Prostate gland (tissue), 2 donors: ENCODE measurements around the gene ODAD2. TPM values are rescaled to one million over a fixed set of nuclear protein-coding genes. Genes with fewer than 3 reads are reported as not detected.

Source experiments
- DNase-seq: peaks from one replicate; pipeline ENCODE4 v3.0.0-alpha.2; 2019; ENCODE audit warnings: low spot score
- H3K27ac ChIP-seq, 2 donors: fragments of 200-600 bp; sonication (generic); 2 replicates each; pipeline ENCODE4 v1.5.1; 2017 to 2019
- H3K27me3 ChIP-seq: fragments of 200-600 bp; sonication (generic); replicated peaks from 2 replicates; pipeline ENCODE4 v1.5.1; 2019; ENCODE audit not compliant: insufficient read depth
- H3K36me3 ChIP-seq, 2 donors: fragments of 200-600 bp; sonication (generic); 1 replicate in 1 of 2; 2 replicates in 1 of 2; pipeline versions ENCODE4 v1.5.1 to v1.8.1; 2017 to 2019
- H3K4me1 ChIP-seq: fragments of 200-600 bp; sonication (generic); replicated peaks from 2 replicates; pipeline ENCODE4 v1.5.1; 2019
- H3K4me3 ChIP-seq, 2 donors: fragments of 200-600 bp; sonication (generic); 2 replicates each; pipeline ENCODE4 v1.5.1; 2017 to 2019
- H3K9me3 ChIP-seq: fragments of 200-600 bp; sonication (generic); 2 replicates; pipeline ENCODE4 v1.5.1; 2017
- CTCF ChIP-seq, 4 experiments: fragments of 200-600 bp in 2 of 4; fragments of 450-650 bp in 2 of 4; sonication (generic) in 2 of 4; IDR thresholded peaks; 1 replicate in 3 of 4; 2 replicates in 1 of 4; pipeline ENCODE4 v1.5.1; 2016 to 2019; ENCODE audit warnings: antibody characterized with exemption in 4 of 4, mild to moderate bottlenecking in 2 of 4, moderate library complexity in 2 of 4
- POLR2A ChIP-seq: fragments of 450-650 bp; IDR thresholded peaks from one replicate; pipeline ENCODE4 v1.6.1; 2016; ENCODE audit warnings: antibody characterized with exemption, mild to moderate bottlenecking
- POLR2AphosphoS5 ChIP-seq: sonication (generic); formaldehyde crosslinking; IDR thresholded peaks from one replicate; pipeline ENCODE4 v1.6.1; 2017; ENCODE audit warnings: antibody characterized with exemption
- WGBS: methylation state at CpG from one replicate; pipeline ENCODE4 v1.1.5; 2018; 5-methylcytosine and 5-hydroxymethylcytosine counted together
- intact Hi-C: fragments of 100-400 bp; cut with DNase I; formaldehyde crosslinking; loops from one replicate; pipeline ENCODE4 v1.14.2; 2022
- total RNA-seq, 2 donors: library from RNA; depleted of rRNA; stranded (reverse); fragments of >200 nt; gene quantifications; one replicate each; pipeline ENCODE4 v1.1.0, GENCODE V29; 2016

The ODAD2 gene
- total RNA-seq, 2 donors from 2014 or later = 1.3 to 6.6 TPM

GRCh38 chr10:27784272-27784671 is 214.6 kb downstream of the ODAD2 start:
- no peaks in the 10 kb centered on the region for H3K9me3 ChIP-seq
- no peaks in the 10 kb centered on the region for H3K36me3 ChIP-seq
- H3K27ac ChIP-seq = no peak overlapping the region
- no peak overlapping the region for H3K4me3 ChIP-seq
- H3K4me1 ChIP-seq = no peaks in the 10 kb centered on the region
- DNase-seq = no peak
- H3K27me3 ChIP-seq = no peaks in the 10 kb centered on the region
- intact Hi-C loops = no loop called here
- TF ChIP-seq CTCF (IDR thresholded peaks at IDR 0.05) (no peak), POLR2AphosphoS5 (no peak), POLR2A (no peak)
- 77% methylated on average over 2 of the region's 2 CpGs for WGBS

- Histone ChIP-seq H3K4me3 (no peak overlapping the region), H3K27me3 (no peaks in the 10 kb centered on the region), H3K36me3 (no peaks in the 10 kb centered on the region), H3K9me3 (no peaks in the 10 kb centered on the region), H3K4me1 (no peaks in the 10 kb centered on the region), H3K27ac (no peak overlapping the region)
- no peak for TF ChIP-seq POLR2A
- no peak for TF ChIP-seq POLR2AphosphoS5
- TF ChIP-seq CTCF (IDR thresholded peaks at IDR 0.05) = no peak
- WGBS = 13% methylated on average over 1 of the region's 1 CpG
- DNase-seq = no peak
- intact Hi-C loops = no loop called here
Measured at GRCh38 chr10:27783660-27784059, 215.2 kb downstream of the ODAD2 start.

GRCh38 chr10:27779462-27780015 is 219.3 kb downstream of the ODAD2 start:
- Histone ChIP-seq H3K36me3 (no peaks in the 10 kb centered on the region), H3K4me1 (no peaks in the 10 kb centered on the region), H3K27ac (no peak overlapping the region), H3K9me3 (no peaks in the 10 kb centered on the region), H3K4me3 (no peak overlapping the region), H3K27me3 (no peaks in the 10 kb centered on the region)
- TF ChIP-seq POLR2AphosphoS5 = no peak
- TF ChIP-seq POLR2A = no peak
- TF ChIP-seq CTCF (IDR thresholded peaks at IDR 0.05) = no peak
- 67% methylated on average over 9 of the region's 9 CpGs for WGBS
- no peak for DNase-seq
- intact Hi-C loops = no loop called here

GRCh38 chr10:27774831-27775230 is 224.0 kb downstream of the ODAD2 start:
- Histone ChIP-seq H3K27me3 (no peaks in the 10 kb centered on the region), H3K9me3 (no peaks in the 10 kb centered on the region), H3K4me3 (no peak overlapping the region), H3K4me1 (no peaks in the 10 kb centered on the region), H3K27ac (no peak overlapping the region), H3K36me3 (no peaks in the 10 kb centered on the region)
- WGBS = 25% methylated on average over 2 of the region's 2 CpGs
- TF ChIP-seq CTCF (IDR thresholded peaks at IDR 0.05) (no peak), POLR2AphosphoS5 (no peak), POLR2A (no peak)
- no peak for DNase-seq
- intact Hi-C loops = no loop called here

GRCh38 chr10:27771231-27771630 is 227.6 kb downstream of the ODAD2 start:
- Histone ChIP-seq H3K36me3 (no peaks in the 10 kb centered on the region), H3K4me3 (no peak overlapping the region), H3K27me3 (no peaks in the 10 kb centered on the region), H3K9me3 (no peaks in the 10 kb centered on the region), H3K4me1 (no peaks in the 10 kb centered on the region), H3K27ac (no peak overlapping the region)
- DNase-seq = no peak
- TF ChIP-seq CTCF (IDR thresholded peaks at IDR 0.05) (no peak), POLR2A (no peak), POLR2AphosphoS5 (no peak)
- intact Hi-C loops = no loop called here
- 68% methylated on average over 4 of the region's 4 CpGs for WGBS
